Measurements from ENCODE around the gene DDX53.

The DDX53 gene

GRCh38 chrX:23052324-23052723 lies 52.6 kb downstream of the DDX53 start:
- DNase-seq (ENCODE audit: low spot score), result no peak

All from HuH-7 (cell line).